ENCODE results near the gene ORM2.

Gene ORM2

DNA sequence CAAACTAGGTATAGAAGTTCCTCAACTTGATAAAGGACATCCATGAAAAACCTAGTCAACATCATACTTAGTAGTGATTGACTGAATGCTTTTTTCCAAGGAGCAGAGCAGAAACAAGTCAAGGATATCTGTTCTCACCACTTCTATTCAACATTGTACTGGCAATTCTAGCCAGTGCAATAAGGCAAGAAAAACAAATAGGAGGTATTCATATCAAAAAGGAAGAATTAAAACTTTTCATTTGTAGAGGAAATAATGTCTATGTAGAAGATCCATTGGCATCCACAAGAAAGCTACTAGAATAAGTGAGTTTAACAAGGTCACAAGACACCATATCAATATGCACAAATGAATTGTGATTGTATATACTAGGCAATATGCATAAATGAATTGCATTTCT is 35.0 kb upstream of the ORM2 start:
- no peak for DNase-seq (ENCODE audit: low read depth)

DNA sequence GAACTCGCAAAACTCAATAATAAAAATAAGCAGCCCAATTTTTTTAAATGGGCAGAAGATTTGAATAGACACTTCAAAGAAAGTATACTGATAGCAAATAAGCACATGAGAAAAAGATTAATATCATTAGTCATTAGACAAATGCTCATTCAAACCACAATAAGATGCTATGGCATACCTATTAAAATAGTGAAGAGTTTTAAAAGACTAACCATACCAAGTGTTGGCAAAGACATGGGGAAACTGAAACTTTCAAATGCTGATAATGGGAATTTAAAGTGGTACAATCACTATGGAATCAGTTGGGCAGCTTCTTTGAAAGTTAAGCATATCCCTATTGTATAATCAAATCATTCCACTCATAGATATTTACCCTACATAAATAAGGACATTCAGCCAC is 33.3 kb upstream of the ORM2 start:
- no peak for DNase-seq (ENCODE audit: low read depth)

DNA sequence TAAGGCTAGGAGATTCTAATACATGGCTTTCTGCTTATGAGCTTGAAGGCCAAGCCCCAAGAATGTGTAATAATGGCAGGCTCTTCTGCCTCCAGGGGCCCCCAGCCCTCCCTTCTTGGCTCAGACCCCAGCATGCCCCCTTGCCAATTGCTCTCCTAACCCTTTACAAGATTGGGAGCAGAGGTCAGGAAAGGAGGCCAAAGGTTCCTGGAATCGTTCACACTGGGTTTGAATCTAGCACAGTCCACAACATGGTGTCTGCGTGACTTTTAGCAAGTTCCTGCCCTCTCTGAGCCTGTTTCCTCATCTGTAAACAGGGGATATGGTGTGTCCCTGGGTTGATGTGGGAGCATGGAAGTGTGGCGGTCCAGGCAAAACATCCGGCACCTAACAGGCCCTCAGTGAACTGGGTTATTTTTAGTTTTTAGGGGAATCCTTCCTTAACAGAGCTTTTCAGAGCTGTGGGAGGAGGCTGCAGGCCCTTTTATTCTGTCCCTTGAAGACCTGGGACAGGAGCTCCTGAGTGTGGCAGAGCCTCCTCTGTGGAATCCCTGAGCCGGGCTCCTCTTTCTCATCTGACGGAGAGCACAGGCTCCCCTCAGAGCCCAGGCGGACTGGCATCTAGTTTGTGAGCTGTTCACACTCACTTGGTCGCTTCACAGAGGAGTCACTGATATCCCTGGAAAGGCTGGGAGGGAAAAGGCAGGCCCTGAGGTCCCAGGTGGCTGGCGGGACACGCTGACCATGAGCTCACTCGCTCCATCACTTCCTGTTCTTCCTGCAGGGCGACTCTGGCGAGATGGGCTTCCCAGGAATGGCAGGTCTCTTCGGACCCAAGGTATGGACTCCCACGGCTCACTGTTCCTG is 30.1 kb upstream of the ORM2 start:
- DNase-seq (ENCODE audit: low read depth) = no peak

DNA sequence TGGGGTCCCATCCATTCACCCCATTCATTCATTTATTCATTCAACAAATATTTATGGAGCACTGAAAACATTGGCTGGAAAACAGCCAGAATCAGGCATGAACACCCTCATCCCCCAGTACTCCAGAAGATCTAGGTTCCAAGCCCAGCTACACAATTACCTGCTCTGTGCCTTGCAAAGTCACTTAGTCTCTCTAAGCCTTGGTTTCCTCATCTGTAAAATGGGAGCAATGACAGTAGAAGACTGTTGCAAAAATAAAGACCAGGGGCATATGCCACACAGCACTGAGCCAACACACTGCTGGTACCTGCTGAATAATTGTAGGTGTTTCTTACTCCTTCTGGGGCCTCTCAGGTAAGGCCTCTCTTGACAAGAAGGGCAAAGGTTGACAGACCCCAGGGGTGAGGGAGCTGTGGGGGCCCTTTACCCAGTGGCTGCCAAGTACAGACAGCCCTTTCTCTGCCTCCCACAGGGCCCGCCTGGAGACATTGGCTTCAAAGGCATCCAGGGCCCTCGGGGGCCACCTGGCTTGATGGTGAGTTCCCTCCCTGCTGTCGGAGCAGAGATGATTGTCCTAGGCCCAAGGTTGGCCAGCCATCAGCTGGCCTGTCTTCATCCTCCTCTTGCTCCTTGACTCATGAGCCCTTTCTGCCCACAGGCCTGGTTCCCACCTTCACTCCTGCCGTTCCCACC is 29.4 kb upstream of the ORM2 start:
- DNase-seq (ENCODE audit: low read depth) = no peak

DNA sequence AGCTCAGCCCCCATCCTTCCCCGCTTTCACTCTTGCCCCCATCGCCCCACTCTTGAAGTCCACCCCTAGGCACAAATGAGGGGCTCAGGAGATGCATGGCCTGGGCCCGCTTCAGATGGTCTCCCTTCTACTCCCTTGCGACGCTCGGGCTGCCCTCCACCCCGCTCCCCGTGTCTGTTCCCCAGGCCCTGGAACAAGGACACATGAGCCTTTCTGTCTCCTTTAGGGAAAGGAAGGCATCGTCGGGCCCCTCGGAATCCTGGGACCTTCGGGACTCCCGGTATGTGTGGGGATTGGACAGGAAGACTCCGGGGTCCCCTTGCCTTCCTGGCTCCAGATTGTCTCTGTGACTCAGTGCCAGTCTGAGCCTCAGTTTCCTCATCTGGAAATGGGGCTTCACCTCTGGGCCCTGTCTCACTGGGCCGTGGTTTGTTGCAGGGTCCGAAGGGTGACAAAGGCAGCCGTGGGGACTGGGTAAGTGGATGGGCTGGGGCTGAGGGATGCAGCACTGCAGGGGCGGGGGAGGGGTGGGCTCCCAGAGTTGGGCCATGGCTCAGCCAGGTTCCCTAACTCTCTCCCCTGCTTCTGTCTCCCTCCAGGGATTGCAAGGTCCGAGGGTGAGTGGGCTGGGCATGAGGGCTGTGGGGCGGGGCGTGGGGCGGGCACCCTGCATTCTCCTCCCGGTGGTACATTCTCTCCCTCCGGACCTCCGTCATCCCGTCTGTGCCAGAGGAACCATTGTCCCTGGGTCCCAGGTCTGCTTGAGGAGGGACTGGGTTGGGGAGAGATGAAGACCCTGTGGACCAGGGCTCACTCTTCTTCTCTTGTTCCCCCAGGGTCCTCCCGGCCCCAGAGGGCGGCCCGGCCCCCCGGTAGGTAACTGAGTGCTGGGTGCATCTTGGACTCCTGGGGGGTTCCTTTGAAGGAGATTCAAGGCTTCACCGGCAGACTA is 28.5 kb upstream of the ORM2 start:
- DNase-seq (ENCODE audit: low read depth) = no peak

DNA sequence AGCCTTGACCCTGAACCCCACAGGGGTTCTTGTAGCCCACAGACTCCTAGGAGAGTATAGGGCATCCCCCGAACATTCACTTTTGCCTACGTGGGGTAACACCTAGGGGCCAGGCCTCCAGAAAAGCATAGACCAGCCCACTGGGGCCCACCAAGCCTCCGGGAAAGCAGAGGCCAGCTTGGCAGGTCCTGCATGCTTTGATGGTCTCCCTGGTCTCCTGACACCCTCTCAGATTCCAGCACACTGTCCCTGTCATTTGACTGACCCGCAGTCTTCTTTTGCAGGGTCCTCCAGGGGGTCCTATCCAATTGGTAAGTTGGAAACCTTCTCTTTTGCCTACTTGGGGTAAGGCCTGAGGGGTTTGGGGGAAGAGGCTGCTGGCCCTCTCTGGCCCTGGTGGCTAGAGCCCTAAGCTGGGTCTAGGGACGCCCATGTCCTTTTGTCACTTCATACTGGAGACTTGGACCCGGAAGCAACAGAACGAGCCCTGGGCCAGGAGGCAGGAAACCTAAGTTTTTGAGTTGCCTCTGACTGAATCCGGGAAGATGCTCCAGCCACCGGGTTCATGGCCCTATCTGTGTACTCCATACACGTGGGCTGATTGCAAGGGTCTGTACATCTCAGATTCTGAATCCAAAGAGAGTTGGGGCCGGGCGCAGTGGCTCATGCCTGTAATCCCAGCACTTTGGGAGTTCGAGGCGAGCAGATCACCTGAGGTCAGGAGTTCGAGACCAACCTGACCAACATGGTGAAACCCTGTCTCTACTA is 27.7 kb upstream of the ORM2 start:
- no peak for DNase-seq (ENCODE audit: low read depth)

DNA sequence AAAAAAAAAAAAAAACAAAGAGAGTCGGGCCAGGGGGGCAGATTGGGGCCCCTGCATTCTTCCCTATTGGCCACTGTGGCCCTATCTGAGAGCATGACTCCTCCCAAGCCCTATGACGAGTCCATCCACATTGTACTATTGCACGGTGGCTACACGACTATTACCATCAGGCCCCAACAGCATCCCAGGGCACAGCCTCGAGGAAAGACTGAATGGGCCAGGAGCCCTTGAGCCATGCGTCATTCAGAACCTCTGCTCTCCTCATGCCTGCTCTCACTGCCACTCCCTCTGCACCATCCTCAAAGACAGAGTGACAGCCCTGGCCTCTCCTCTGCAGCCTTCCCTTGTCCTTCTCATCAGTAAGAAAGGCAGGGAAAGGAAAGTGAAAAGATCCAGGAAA is 26.9 kb upstream of the ORM2 start:
- DNase-seq (ENCODE audit: low read depth) = no peak

DNA sequence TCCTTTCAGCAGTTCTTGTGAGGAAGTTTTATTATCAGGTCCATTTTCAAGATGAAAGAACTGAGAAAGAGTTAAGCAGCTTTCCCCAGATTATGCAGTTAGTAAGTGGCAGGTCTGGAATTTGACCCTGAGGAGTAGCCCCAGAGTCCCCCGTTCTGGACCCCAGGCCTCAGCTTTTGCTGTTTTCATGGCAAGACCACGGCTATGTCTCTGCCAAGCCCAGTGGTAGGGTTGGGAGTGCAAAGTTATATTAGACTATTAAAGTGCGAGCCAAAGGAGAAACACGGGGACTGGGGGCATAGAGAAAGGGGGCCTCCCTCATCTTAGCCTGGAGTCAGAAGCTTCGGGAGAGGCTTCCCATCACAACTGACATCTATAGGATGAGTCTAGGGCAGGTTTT is 26.1 kb upstream of the ORM2 start:
- DNase-seq (ENCODE audit: low read depth) = no peak

DNA sequence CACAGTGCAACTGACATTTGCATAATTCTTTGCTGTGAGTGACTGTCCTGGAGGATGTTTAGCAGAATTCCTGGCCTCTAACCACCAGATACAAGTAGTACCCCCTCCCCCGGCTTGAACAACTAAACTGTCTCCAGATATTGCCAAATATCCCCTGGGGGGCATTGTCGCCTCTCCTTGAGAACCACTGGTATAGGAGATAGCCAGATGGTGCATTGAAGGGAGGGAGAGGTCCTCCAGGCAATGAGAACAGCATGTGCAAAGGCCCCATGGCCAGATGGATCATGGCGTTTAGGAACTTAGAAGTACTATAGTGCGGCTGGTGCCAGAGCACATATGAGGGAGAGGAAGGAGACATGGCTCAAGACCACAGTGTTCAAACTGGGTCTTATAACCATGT is 25.7 kb upstream of the ORM2 start:
- DNase-seq (ENCODE audit: low read depth) = no peak

DNA sequence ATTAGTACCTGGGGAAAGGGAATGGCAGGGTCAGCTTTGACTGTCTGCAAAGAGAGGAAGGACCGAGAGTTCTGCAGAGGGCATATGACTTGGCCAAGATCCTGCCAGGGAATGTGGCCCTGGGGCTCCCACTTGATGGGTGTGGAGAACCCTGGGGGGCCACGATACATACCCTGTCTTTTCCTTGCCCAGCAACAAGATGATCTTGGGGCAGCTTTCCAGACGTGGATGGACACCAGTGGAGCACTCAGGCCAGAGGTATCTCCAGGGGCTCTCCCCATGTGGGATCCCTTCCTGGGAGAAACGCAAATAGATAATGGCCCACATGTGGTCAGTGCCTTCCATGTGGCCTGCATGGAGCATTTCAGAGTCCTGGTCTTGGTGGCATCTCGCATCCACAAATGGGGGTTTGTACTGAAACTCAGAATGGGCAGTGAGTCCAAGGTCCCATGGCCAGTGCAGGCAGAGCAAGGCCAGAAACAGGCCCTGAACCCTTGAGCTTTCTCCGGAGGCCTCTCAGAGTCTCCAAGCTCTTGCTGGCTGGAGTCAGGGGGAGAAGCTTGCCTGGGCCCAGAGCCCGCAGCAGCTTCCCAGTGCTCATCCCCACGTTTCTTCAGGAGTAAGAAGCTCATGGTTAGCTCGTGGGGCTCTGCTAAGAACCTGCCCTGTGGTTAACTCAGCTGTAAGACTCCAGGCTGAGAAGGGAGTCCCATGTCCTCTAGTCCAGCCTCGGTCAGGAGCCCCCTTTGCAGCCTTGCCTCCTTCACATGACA is 25.1 kb upstream of the ORM2 start:
- DNase-seq (ENCODE audit: low read depth) = no peak

DNA sequence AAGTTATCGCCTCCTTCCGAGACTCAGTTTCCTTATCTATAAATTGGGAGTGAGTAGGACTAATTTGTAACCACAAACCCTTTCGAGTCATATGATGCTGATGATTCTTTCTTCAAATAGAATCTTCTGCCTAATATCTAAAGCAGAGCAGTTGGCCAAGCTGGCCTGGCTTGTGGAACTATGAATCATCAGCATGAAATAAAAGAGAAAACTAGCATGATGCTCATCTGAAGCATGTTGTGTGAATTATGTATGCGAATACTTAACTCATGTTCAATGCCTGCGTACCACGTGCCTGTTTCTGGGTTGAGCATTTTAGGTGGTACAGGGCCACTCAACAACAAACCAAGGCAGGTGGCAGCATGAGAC is 21.8 kb upstream of the ORM2 start:
- no peak for DNase-seq (ENCODE audit: low read depth)

DNA sequence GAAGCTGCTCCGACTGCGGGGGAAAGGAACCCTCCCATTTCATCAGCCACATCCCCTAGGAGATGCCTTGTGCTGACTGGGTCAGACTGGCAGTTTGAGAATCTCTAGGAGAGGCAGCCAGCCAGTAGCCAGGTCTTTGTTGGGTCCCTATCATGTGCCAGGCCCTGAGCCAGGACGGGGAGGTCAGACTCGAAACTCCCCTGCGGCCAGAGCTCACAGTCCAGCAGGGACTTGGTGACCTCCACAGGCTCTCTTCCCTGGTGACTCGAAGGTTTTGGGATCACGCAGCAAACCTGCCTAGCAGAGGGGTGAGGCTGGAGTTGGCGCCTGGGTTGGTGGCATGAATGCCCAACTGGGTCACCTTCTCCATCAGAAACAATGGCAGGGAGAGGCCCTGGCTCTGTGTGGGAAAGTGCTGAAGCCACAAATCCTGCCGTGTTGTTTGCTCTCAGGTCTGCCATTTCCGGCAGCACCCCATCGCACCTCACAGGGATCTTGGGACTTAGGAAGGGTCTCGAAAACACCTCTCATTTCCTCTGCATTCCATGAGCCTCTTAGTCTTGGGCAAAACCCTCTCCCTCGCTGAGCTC is 21.2 kb upstream of the ORM2 start:
- no peak for DNase-seq (ENCODE audit: low read depth)

DNA sequence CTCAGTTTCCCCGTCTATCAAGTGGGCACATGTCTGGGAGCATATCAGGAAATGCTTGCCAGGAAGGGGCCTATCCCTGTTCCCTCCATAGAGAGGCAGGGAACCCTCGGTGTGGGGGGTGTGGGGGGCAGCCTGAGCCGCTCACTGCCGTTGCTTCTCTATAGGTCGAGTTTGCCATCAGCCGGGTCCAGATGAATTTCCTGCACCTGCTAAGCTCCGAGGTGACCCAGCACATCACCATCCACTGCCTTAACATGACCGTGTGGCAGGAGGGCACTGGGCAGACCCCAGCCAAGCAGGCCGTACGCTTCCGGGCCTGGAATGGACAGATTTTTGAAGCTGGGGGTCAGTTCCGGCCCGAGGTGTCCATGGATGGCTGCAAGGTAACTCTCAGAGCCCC is 20.6 kb upstream of the ORM2 start:
- DNase-seq (ENCODE audit: low read depth) = no peak

DNA sequence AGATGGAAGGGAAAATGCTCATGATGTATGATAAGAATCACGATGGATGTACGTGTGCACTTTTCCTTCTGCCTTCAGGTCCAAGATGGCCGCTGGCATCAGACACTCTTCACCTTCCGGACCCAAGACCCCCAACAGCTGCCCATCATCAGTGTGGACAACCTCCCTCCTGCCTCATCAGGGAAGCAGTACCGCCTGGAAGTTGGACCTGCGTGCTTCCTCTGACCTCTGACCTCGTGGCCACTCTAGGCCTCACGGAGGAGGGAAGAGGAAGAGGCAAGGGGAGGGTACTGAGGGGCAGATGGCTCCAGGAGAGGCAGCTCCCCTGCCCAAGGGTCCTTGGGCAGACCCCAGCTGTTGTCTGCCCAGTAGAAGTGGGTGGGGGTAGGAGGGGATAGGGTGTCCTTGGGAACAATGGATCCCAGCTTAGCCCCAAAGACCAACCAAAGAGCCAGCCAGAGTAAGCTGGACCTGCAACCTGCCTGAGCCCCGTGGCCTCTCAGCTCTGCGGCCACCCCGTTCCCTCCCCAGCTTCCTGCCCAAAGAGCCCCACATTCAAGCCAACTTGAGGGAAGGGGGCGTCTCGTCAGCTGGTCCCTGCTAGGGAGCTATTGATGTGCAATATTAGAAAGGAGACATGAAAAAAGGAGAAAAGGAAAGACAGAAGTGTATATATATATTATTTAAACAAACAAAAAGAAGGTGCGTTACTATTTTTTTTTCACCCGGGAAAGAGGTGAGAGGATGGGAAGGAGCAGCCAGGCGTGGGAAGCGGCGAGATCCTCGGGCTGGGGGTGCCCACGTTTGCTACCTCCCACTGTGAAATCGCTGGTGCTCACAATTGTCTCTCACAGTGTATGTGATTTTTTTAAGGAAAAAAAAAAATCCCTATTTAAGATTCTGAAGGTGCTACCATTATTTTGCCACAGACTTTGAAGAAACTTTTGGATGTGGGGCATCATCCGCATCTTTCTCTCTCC is 18.9 kb upstream of the ORM2 start:
- no peak for DNase-seq (ENCODE audit: low read depth)

DNA sequence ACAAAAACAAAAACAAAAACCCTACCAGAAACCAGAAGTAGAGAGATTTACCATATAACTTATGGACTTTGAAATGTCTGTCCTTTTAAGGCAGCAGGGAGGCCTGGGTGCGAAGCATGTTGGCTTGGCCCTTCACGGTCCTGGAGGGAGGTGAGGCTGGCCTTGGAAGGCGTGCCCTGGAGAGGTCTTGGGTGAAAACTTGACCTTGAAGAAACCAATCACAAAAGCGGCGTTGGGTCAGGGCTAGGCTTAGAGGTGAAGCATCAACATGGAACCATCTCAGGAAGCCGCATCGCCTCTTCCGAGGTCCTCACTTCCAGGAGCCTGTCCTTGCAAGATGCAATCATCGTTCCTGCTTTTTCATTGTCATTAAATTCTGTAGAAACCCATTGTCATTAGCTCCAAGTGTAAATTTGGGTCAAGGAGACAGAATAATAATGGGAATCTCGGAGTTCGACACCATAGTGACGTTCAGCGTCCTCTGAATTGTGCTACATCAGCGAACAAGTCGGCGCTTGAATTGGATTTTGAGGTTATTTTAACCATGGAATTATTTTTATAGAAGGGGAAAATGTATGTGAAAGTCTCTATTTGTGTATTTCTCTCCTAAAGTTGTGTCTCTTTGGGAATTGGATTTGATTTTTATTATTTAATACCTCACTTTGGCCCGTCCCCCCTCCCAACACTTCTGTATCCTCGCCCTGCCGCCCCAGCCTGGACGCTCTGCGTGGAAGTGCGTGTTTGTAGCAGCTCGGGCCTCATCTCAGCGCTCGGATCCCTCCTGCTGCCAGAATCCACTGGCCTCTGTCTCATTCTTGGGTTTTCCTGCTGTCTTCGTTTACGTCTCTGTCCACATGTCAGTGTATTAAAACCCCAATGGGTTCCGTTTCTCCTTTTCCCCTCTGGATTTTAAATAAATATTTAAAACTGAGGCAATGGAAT is 17.8 kb upstream of the ORM2 start:
- DNase-seq (ENCODE audit: low read depth) = no peak

DNA sequence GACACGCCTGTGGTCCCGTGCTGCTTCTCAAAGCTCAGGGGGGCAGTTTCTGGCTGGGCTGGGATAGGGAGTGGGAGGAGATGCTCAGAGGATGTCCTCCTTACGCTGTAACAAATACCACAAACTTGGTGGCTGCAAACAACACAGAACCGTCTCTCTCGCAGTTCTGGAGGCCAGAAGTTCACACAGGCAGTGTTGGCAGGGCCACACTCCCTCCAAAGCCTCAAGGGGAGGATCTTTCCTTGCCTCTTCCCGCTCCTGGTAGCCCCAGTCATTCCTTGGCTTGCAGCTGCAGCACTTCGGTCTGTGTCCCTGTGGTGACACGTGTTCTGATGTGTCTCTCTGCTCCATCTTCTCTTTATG is 17.2 kb upstream of the ORM2 start:
- no peak for DNase-seq (ENCODE audit: low read depth)

DNA sequence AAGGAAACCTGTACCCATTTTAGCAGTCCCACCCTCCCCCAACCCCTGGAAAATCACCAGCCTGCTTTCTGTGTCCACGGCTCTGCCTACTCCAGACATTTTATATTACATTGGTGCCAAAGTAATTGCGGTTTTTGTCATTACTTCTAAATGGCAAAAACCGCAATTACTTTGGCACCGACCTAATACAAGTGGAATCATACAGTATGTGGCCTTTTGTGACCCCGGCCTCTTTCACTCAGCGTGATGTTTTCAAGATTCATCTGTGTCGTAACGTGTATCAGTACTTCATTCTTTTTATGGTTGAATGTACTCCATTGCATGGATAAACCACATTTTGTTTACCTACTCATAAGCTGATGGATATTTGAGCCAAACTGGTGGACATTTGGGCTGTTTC is 16.5 kb upstream of the ORM2 start:
- no peak for DNase-seq (ENCODE audit: low read depth)

DNA sequence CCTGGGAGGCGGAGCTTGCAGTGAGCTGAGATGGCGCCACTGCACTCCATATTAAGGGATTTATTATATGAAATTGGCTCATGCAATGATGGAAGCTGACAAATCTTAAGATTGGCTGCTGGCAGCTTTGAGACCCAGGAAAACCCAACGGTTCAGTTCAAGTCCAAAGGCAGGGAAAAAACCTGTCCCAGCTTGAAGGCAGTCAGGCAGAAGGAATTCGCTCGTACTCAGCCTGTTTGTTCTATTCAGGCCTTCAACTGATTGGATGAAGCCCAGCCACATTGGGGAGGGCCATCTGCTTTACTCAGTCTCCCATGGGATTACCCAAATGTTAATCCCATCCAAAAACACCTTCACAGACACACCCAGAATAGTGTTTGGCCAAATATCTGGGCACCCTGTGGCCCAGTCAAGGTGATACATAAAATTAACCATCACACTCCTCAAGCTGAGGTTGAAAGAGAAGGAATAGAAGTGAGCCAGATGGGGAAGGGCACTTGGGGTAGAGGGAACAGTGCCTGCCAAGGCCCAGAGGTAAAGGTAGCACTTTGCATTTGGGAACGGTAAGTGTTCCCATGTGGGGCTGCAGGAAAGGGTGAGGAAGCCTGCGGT is 15.3 kb upstream of the ORM2 start:
- DNase-seq (ENCODE audit: low read depth) = no peak

Measured in stimulated activated CD8-positive, alpha-beta memory T cell treated with anti-CD3 and anti-CD28 coated beads, Interleukin-4, amount 100 ng/mL, for 24 hours (primary cell).